AG10803 (cell line): ENCODE results near the gene VRK1.

Experiments
- DNase-seq: peaks from one replicate; pipeline ENCODE4 v3.0.0; 2010; ENCODE audit warnings: low read depth
- H3K4me3 ChIP-seq: 2 replicates; pipeline ENCODE4 v1.5.1; 2011; ENCODE audit warnings: mild to moderate bottlenecking, low read length, control low read depth
- CTCF ChIP-seq: conservative IDR thresholded peaks from 2 replicates; pipeline ENCODE4 v1.5.1; 2011; ENCODE audit warnings: mild to moderate bottlenecking, low read length, control low read depth, inconsistent platforms

The VRK1 gene

DNA sequence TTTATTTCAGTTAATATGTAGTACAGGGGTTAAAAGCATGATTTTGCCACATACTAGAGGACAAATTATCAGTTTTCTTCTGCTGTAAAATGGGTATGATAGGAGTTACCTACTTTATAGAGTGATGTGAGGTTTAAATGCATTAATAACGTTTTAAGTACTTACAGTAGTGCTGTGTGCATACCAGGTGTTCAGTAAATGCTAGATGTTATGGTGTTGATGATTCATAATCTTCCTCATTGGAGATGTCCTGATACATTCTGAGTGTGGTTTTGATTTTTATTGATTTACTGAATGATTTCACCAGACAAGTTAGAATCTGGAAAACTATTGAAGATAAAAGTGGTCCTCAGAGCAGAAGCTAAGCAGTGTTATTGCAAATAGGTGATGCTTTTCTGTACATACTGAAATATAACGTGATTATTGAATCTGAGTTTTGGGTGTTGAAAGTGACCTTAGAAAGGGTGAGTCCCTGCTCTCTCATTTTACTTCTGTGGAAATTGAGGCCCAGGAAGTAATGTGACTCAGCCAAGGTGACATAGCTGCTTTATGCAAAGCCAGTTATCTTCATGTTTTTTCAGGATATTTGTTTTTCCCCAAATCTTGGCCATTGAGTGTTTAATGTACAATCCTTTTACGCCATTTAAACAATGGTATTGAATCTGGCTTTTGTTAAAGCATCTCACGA is 54.7 kb downstream of the VRK1 start:
- no peak for TF ChIP-seq CTCF
- DNase-seq = no peak
- H3K4me3 ChIP-seq = no peak overlapping the region

DNA sequence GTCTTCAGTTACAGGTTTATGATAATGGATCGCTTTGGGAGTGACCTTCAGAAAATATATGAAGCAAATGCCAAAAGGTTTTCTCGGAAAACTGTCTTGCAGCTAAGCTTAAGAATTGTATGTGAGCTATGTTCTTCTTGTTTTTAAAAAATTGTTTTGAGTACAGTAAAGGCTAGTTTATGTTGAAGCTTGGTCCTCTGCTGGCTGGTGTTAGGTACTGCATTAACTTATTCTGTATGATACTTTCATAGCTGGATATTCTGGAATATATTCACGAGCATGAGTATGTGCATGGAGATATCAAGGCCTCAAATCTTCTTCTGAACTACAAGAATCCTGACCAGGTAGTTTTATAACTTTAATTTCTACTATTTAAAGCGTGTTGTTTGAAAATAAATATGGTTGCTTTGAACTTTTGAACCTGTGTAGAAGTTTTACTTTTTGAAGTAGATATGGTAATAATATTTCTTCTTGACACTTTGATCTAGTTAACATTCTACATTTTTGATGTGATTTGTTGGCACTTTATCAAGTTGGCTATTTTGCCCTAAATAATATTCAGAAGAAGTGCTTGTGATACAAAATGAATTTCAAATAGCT is 55.7 kb downstream of the VRK1 start:
- H3K4me3 ChIP-seq = no peak overlapping the region
- peak; percentile 88 for TF ChIP-seq CTCF
- DNase-seq = peak; percentile 68

DNA sequence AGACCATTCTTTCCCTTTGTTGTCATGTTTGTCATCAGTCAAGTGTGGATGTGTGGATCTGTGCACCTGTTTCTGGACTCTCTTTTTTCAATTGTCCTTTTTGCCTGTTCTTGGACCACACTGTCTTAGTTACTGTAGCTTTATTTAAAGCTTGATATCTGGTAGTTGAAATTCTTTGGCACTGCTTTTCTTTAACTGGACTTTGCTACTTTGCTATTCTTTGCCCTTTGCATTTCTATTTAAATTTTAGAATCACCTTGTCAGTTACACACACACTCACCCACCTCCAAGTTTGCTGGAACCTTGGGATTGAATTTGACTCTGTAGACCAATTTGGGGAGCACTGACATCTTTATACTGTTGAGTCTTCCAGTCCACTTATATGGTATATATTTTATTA is 61.5 kb downstream of the VRK1 start:
- H3K4me3 ChIP-seq = no peak overlapping the region
- no peak for TF ChIP-seq CTCF
- no peak for DNase-seq

DNA sequence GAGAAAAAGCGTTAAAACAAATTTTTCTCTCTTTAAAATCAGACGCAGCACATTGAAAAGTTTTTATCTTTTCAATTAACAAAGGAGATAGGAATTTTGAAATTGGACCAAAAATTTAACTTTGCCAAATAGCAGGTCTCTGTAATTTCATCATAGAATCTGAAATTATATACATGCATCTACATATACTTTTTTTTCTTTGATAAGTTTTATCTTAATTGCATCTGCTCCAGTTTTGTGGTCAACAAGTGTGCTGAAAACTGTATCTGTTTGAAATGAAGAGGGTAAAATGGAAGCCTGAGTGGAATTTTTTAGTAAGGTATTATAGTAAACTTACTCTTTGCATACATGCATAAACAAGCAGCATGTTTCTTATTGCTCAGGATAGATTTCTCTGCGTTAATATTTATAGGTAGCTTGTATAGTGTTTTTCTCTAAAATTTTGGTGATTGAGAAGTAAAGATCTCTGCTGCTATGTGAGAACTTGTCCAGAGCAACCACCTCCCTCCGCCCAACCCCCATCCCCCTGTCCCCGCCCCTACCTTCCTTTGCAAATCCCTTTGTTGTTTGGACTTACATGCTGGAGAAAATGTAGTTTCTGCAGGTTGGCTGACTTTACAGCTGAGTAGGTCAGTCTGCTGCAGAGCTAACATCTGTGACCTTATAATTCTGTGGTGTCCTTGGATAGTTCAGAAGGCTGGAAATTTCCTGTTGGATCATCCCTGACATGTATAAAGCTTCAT is 64.6 kb downstream of the VRK1 start:
- H3K4me3 ChIP-seq = no peak overlapping the region
- no peak for DNase-seq
- no peak for TF ChIP-seq CTCF

DNA sequence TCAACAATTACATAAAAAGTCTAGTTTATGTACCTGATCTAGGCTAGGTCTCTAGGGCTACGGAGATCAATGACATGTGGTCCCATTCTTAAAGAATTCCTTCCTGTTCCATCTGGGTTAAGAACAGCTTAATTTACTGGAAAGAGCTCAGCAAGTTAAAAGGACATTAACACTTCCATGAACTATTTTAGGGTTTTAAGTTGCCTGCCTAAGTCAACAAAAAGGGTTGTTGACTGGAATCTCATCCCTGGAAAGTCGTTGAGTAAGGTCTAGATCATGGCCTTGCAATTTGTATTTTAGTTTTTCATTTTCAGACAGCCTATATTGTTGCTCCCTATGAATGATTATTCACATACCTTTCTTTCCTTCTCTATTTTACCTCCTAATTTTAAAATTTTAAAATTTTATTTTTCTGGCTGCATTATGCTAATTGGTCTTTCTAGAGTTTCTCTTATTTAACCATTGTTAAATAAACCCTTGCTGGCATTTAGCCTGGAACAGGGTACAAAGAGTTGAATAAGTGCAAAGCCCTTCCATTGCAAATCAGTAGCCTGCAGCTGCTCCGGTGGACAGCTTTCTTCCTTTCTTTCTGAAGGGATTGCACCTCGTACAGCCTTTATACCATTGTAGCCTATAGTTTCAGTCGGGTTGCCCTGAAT is 66.3 kb downstream of the VRK1 start:
- no peak overlapping the region for H3K4me3 ChIP-seq
- TF ChIP-seq CTCF = no peak
- no peak for DNase-seq

DNA sequence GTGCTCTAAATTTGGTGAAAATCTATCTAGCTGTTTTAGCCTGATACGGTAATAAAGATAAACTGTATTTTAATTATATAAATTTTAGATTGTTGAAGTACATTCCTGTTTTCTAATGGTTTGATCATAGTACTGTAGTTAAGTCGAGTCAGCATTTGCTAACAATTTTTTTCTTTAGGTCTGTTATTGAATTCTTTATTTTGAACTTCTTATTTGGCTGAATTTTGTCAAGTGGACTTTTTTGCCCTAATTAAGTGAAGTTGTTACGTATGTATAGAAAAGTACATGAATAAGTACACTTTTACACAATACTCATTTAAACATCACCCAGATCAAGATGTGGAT is 66.8 kb downstream of the VRK1 start:
- TF ChIP-seq CTCF = no peak
- DNase-seq = no peak
- no peak overlapping the region for H3K4me3 ChIP-seq
